Lung (tissue), 12 donors: ENCODE data around the gene ESR1. TPM values are rescaled to one million over a fixed set of nuclear protein-coding genes. Genes with fewer than 3 reads are reported as not detected.

ENCODE experiments used
- ATAC-seq: fragments of 200-7000 bp; cut with Tn5 transposase; one replicate; pipeline ENCODE4 v1.9.1; 2020; ENCODE audit warnings: moderate number of reproducible peaks; ENCODE audit not compliant: insufficient read depth, low FRiP score
- DNase-seq, 3 donors: peaks; one replicate each; pipeline ENCODE4 v3.0.0-alpha.2; 2013 to 2017
- H3K27ac ChIP-seq, 2 donors: one replicate each; pipeline ENCODE4 v1.5.1; 2013; ENCODE audit warnings: mild to moderate bottlenecking in 2 of 2, moderate library complexity in 2 of 2, control low read depth in 1 of 2, inconsistent platforms in 1 of 2, low read depth in 1 of 2, low read length in 1 of 2
- H3K27me3 ChIP-seq, 3 donors: one replicate each; pipeline ENCODE4 v1.5.1; 2013; ENCODE audit warnings: low read length in 2 of 3; ENCODE audit not compliant: control insufficient read depth in 3 of 3, insufficient read depth in 3 of 3
- H3K36me3 ChIP-seq, 4 donors: one replicate each; pipeline ENCODE4 v1.5.1; 2013; ENCODE audit warnings: low read length in 4 of 4, mild to moderate bottlenecking in 1 of 4, moderate library complexity in 1 of 4; ENCODE audit not compliant: control insufficient read depth in 4 of 4, insufficient read depth in 4 of 4
- H3K4me1 ChIP-seq, 5 donors: one replicate each; pipeline ENCODE4 v1.5.1; 2013; ENCODE audit warnings: low read length in 5 of 5, mild to moderate bottlenecking in 2 of 5, moderate library complexity in 1 of 5; ENCODE audit not compliant: control insufficient read depth in 5 of 5, insufficient read depth in 5 of 5
- H3K4me3 ChIP-seq: one replicate; pipeline ENCODE4 v1.5.1; 2013; ENCODE audit warnings: mild to moderate bottlenecking, control low read depth, moderate library complexity
- H3K9ac ChIP-seq, 2 donors: one replicate each; pipeline ENCODE4 v1.5.1; 2013; ENCODE audit warnings: low read length in 2 of 2, control low read depth in 1 of 2; ENCODE audit not compliant: insufficient read depth in 1 of 2
- H3K9me3 ChIP-seq, 4 donors: one replicate each; pipeline ENCODE4 v1.5.1; 2013; ENCODE audit warnings: low read length in 3 of 4, mild to moderate bottlenecking in 1 of 4, moderate library complexity in 1 of 4; ENCODE audit not compliant: control insufficient read depth in 4 of 4, insufficient read depth in 3 of 4
- CTCF ChIP-seq: IDR thresholded peaks from 2 replicates; pipeline ENCODE4 v1.5.1; 2012; ENCODE audit warnings: mild to moderate bottlenecking; ENCODE audit errors: control extremely low read depth, extremely low read depth
- WGBS, 2 donors: extraction: QIAGEN DNeasy Blood & Tissue Kit; methylation state at CpG; one replicate each; pipeline ENCODE4 v1.1.7; 2013; 5-methylcytosine and 5-hydroxymethylcytosine counted together
- polyA plus RNA-seq, 2 donors: library from polyadenylated mRNA; stranded (reverse); fragments of 200-250 nt; gene quantifications; one replicate each; pipeline ENCODE4 v1.2.1, GENCODE V29; 2013
- total RNA-seq, 2 donors: library from RNA; depleted of rRNA in 1 of 2; stranded (reverse); fragments of >200 nt in 1 of 2; gene quantifications; one replicate each; pipeline ENCODE4 v1.2.1, GENCODE V29; 2014 to 2021
- donor health status: control.
- donor health status: control.
- donor health status: Bipolar disorder and iron deficiency.
- donor health status: healthy.
- donor health status: DM: yes; HTN: yes; CAD: no.

The ESR1 gene
- total and polyA plus RNA-seq, 4 donors: 0.14 to 3.7 (median 0.78) TPM

GRCh38 chr6:152122434-152122833, 315.0 kb downstream of the ESR1 start:
- no peak for ATAC-seq
- WGBS, 2 donors: 96% methylated on average over 12 of the region's 12 CpGs

GRCh38 chr6:152123076-152123475, 315.6 kb downstream of the ESR1 start:
- Histone ChIP-seq H3K9ac (no peak overlapping the region), H3K9me3 (no peaks in the 10 kb centered on the region), H3K4me3 (no peak overlapping the region), H3K36me3 (peaks cover 21 to 29% (median 24%) of the 10 kb centered on the region in 4 donors), H3K27me3 (no peaks in the 10 kb centered on the region), H3K4me1 (peaks cover 0 to 2% (median 0%) of the 10 kb centered on the region in 5 donors), H3K27ac (no peak overlapping the region)
- DNase-seq (no peak), ATAC-seq (no peak)
- 97 to 98% methylated on average over 3 of the region's 3 CpGs for WGBS, 2 donors
- no peak for TF ChIP-seq CTCF

More at GRCh38 chr6:152122434-152122833, 315.0 kb downstream of the ESR1 start:
- DNase-seq: no peak
- Histone ChIP-seq H3K9ac (no peak overlapping the region), H3K27me3 (no peaks in the 10 kb centered on the region), H3K27ac (no peak overlapping the region), H3K4me1 (peaks cover 0 to 3% (median 0%) of the 10 kb centered on the region in 5 donors), H3K36me3 (peaks cover 21 to 29% (median 24%) of the 10 kb centered on the region in 4 donors), H3K9me3 (no peaks in the 10 kb centered on the region), H3K4me3 (no peak overlapping the region)
- no peak for TF ChIP-seq CTCF

GRCh38 chr6:152124429-152125074, 317.1 kb downstream of the ESR1 start:
- Histone ChIP-seq H3K9me3 (no peaks in the 10 kb centered on the region), H3K4me1 (peaks cover 0 to 6% (median under 1%) of the 10 kb centered on the region in 5 donors), H3K27me3 (no peaks in the 10 kb centered on the region), H3K36me3 (peaks cover 25 to 33% (median 30%) of the 10 kb centered on the region in 4 donors), H3K4me3 (no peak overlapping the region), H3K9ac (no peak overlapping the region), H3K27ac (no peak overlapping the region)
- WGBS, 2 donors: 62 to 72% methylated on average over 3 of the region's 3 CpGs
- ATAC-seq (peak; percentile 55), DNase-seq (peak in 2 of 3 donors; percentile 47 to 58)
- peak; percentile 67 for TF ChIP-seq CTCF
